NCI-H2081 treated with DMSO at 0.1 percent for 48 hours (cell line): ENCODE results near the gene BMPR1A.

Experiments
- DNase-seq: peaks from one replicate; lab custom pipeline; 2025; lab: John Stamatoyannopoulos, UW

BMPR1A gene

DNA sequence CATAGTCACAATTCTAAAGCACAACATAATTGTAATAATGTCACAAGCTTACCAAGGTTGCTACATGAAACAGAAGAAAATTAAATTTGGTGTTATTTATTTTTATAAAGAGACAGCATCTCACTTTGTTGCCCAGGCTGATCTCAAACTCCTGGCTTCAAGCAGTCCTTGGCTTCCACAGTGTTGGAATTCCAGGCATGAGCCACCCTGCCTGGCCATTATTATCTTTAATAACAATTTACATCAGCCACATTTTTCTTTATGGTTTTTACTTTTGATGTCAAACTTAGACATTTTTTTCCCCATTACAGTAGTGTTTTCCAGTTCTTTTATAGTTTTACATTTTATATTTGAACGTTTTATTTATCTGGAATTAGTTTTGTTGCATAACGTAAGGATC, 46.7 kb downstream of the BMPR1A start:
- DNase-seq, result no peak

DNA sequence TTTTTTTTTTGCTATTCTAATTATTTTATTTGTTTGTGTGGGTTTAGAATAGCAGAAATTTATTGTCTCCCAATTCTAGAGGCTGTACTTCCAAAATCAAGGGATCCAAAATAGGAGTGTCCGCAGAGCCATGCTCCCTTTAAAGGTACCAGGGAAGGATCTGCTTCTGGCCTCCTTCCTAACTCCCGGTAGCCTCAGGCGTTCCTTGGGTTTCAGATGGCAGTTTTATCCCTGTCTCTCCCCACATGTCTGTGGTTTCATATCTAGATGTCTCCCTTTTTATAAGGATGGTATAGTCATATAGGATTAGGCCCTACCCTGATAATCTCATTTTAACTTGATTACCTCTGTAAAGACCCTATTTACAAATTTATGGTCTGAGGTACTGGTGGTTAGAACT, 48.4 kb downstream of the BMPR1A start:
- DNase-seq, result no peak

DNA sequence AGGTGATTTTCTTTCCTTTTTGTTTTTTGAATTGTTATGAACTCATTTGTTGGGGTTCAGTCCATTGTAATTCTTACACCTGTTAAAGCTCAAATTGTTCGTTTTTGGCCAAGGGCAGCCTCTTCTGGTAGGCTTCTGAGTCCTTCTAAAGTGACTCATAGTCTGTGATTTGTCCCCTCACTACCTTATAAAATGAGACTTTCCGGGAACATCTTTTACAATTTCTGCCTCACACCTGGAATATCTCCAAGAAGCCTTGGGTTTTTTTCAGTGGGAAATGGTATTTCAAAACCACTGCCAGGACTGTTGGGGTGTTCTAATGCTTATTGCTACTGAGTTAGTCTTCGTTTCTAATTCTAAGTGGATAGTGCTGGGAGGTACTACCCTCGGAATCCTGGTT, 56.7 kb downstream of the BMPR1A start:
- no peak for DNase-seq

- no peak for DNase-seq
Observed at GRCh38 chr10:86813982-86814381, 57.6 kb downstream of the BMPR1A start.

GRCh38 chr10:86815035-86815617, 58.7 kb downstream of the BMPR1A start:
- no peak for DNase-seq

DNA sequence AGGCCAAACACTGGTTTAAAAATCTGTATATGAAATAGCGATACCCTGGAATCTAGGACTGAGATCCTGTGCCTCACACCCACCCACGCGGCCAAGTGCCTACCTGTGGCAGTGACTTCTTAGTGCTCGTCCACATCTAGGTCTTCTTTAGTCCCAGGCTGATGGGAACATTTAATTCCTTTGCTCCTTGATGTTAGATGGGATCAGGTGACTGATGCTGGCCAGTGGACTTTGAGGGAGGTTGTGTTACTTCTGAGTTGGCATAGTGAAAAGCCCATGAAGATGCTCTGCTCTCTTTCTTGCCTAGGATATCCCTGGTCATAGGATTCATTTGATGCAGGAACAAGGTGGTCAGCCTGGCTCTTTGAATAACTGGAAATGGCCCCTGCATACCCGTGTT, 59.2 kb downstream of the BMPR1A start:
- no peak for DNase-seq

DNA sequence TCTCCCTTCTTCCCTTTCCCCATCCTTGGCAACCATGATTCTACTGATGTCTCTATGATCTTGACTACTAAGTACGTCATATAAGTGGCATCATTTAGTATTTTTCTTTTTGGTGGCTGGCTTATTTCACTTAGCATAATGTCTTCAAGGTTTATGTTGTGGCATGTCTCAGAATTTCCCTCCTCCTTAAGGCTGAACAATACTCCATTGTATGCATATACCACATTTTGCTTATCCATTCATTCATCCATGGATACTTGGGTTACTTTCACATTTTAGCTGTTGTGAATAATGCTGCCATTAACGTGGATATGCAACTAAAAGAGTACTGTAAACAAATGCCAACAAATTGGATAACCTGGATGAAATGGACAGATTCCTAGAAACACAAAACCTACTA, 60.8 kb downstream of the BMPR1A start:
- no peak for DNase-seq

DNA sequence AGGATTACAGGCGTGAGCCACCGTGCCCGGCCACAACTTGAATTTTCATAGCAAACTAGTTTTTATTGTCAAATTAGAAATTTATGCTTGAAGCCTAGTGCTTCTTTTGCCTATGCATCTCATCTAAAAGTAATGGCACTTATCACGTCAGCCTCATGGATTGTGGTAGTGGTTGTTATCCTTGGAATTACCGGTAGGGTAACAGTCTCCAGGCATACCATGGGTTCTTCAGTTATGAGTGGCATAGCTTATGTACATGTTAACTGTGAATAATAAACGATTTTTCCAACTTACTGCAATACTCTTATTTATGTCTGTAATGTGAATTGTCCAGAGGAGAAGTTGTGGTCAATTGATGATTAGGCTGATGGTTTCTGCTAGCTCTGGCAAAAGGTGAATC, 63.1 kb downstream of the BMPR1A start:
- DNase-seq, result no peak

- no peak for DNase-seq
Observed at GRCh38 chr10:86820509-86820908, 64.1 kb downstream of the BMPR1A start.

DNA sequence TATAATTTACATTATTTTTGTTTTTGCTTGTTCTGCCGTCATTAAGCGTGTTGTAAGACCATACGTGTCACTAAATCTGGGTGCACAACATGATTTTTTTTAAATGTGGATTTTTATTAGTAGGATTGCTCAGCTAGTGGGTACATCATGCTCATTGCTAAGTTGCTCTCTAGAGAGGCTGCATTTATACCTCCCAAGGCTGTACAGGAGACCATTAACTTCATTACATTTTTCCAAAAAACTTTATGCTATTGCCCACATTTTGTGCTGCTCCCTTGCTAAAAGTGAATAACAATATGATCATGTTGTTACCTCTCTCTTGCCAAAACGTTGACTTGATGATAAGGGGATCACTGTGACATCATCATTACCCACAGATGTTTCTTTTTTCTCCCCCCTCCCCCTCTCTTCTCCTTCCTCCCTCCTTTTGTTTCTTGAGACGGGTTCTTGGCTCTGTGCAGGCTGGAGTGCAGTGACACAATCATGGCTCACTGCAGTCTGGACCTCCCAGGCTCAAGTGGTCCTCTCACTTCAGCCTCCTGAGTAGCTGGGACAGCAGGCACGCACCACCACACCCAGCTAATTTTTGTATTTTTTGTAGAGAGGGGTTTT, 65.1 kb downstream of the BMPR1A start:
- no peak for DNase-seq

DNA sequence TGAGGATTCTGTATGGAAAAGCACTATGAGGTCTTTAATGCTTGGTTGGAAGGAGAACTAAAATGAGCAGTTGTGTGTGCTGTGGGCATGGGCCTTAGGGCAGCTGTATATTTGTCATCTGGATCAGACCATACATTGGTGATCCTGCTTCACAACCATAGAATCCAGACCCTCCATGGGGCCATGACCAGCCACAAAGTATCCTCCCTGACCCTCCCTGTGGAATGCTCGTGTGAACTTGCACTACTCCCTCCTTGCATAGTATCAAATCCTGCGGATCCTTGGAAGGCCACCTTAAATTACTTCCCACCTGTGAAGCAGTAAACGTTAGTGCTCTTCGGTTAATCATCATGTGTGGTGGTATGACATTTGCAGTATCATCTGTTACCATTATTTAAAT, 67.1 kb downstream of the BMPR1A start:
- no peak for DNase-seq

- no peak for DNase-seq
Observed at GRCh38 chr10:86824151-86824550, 67.7 kb downstream of the BMPR1A start.

DNA sequence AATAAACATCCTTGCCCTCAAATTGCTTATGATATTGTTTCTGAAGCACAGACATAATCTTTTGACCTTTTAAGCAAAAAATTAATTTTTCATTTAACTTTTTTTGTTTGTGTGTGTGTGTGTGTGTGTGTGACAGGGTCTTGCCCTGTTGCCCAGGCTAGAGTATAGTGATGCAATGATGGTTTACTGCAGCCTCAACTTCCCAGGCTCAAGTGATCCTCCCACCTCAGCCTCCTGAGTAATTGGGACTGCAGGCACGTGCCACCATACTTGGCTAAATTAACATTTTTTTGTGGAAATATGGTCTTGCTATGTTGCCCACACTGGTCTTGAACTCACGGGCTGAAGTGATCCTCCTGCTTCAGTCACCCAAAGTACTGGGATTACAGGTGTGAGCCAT, 68.9 kb downstream of the BMPR1A start:
- no peak for DNase-seq

- DNase-seq, result no peak
Observed at GRCh38 chr10:86827639-86828038, 71.2 kb downstream of the BMPR1A start.

DNA sequence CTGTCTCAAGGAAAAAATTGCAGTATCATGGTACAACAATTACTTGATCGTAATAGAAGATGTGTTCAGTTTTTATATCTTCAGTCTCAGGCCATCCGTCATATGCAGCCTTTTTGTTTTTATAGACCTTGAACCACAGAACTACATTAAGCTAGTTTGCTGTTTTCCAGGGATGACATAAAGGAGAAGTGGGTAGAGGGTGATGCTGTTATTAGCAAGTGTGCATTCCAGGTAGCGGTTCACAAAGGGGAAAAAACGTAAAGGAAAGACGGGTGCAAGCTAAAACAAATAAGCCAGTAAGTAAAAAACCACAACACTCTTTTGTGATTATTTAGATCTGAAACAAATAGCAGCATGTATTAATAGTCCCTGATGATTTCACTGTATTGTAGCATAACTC, 71.7 kb downstream of the BMPR1A start:
- DNase-seq, result no peak

- no peak for DNase-seq
Observed at GRCh38 chr10:86829472-86829871, 73.1 kb downstream of the BMPR1A start.

GRCh38 chr10:86830043-86830591, 73.7 kb downstream of the BMPR1A start:
- no peak for DNase-seq

DNA sequence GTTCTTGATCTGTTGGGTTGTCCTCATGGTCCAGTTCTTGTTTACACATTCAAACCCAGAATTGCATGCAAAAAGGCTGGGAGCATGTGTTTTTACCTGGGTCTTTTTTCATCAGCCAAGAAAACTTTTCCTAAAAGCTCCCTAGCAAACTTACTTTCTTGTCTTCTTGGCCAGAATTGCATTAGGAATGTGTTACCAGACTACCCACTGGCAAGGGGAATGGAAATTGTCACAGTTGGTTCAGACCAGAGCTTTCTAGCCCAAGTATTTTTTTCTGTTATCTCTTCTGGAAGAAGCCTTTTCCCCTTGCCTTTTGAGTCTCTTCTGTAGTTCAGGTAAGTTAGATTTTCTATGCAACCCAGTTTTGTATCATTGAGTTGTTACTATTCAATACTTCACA, 77.5 kb downstream of the BMPR1A start:
- no peak for DNase-seq

DNA sequence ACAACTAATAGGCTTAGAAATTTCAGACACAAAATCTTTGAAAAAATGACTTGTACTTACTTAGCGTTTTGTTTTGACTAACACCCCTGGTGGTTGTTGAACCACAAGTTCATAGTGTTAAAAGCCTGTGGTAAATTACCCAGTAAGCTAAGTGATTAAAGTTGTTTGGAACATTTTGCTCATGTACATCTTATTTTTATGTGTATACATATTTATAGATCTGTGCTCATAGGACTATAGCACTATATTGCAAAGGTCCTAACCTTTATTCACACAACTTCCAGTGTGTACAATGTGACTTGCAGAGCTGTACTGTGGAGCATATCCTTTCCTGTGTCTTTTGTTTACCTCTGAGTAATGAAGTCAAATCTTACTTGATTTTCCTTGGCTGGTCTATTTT, 79.6 kb downstream of the BMPR1A start:
- DNase-seq, result no peak

GRCh38 chr10:86837663-86838062, 81.2 kb downstream of the BMPR1A start:
- DNase-seq, result no peak

- DNase-seq, result no peak
Observed at GRCh38 chr10:86840498-86840897, 84.1 kb downstream of the BMPR1A start.

- no peak for DNase-seq
Observed at GRCh38 chr10:86846088-86846487, 89.7 kb downstream of the BMPR1A start.

- no peak for DNase-seq
Observed at GRCh38 chr10:86848747-86849146, 92.3 kb downstream of the BMPR1A start.
